Measurements from ENCODE around the gene ZSCAN1.

DNA sequence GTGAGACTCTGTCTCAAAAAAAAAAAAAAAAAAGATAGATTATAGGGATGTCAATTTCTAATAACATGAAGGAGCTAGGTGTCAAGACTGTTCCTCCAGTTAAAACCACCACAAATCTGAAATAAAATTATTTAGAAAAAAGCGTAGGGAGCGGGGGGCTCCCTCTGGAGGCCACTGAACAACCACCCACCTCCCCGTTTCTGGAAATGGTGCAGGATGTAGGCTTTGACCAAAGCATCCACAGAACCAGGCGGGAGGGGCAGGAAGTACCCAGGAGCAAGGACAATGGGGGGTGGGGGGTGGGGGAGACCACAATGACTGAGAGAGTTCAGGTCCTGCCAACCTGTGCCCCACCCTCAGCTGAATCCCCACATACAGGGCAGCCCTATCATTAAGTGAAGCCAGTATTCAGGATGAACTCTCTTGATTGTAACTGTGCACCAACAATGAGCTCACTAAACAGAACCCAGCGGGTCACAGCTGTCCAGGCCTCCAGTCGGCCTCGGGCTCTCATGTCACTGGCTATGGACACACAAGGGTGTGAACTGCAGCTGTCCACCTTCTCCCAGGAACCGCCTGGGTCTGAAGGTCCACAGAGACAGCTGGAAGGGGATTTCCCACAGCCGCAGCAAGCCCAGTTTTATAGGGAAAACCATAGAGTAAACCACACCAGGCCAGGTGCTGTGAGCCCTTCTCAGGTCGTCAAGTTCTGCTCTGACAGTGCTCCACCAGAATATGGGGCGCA, 57.6 kb downstream of the ZSCAN1 start:
- TF ChIP-seq, protein P1, sequence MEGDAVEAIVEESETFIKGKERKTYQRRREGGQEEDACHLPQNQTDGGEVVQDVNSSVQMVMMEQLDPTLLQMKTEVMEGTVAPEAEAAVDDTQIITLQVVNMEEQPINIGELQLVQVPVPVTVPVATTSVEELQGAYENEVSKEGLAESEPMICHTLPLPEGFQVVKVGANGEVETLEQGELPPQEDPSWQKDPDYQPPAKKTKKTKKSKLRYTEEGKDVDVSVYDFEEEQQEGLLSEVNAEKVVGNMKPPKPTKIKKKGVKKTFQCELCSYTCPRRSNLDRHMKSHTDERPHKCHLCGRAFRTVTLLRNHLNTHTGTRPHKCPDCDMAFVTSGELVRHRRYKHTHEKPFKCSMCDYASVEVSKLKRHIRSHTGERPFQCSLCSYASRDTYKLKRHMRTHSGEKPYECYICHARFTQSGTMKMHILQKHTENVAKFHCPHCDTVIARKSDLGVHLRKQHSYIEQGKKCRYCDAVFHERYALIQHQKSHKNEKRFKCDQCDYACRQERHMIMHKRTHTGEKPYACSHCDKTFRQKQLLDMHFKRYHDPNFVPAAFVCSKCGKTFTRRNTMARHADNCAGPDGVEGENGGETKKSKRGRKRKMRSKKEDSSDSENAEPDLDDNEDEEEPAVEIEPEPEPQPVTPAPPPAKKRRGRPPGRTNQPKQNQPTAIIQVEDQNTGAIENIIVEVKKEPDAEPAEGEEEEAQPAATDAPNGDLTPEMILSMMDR (IDR thresholded peaks at IDR 0.05; ENCODE audit: low read length): no peak
- TF ChIP-seq EZH2 (IDR thresholded peaks at IDR 0.05; ENCODE audit: borderline replicate concordance, low read length): no peak
